Tibial nerve (tissue), 3 donors: Measurements from ENCODE around the gene LRRC70.

Experiments
- CTCF ChIP-seq, 5 experiments: fragments of 200-600 bp in 3 of 5; fragments of 450-650 bp in 2 of 5; sonication (generic) in 3 of 5; IDR thresholded peaks; one replicate each; pipeline ENCODE4 v1.5.1; 2016 to 2019; ENCODE audit warnings: antibody characterized with exemption in 5 of 5, mild to moderate bottlenecking in 3 of 5, moderate library complexity in 2 of 5
- POLR2A ChIP-seq, 2 donors: fragments of 450-650 bp; IDR thresholded peaks; one replicate each; pipeline ENCODE4 v1.6.1; 2017; ENCODE audit warnings: antibody characterized with exemption in 2 of 2, mild to moderate bottlenecking in 2 of 2, moderate library complexity in 2 of 2

GRCh38 chr5:62564101-62564500 is 14.5 kb upstream of the LRRC70 start:
- no peak for TF ChIP-seq CTCF (IDR thresholded peaks at IDR 0.05)
- no peak for TF ChIP-seq POLR2A (IDR thresholded peaks at IDR 0.05)
